C4-2B (cell line): Measurements from ENCODE around the gene LRRC8C.

Experiments
- ZFX ChIP-seq: fragments of 450-650 bp; IDR thresholded peaks from 2 replicates; pipeline ENCODE4 v1.6.1; 2017
- TF ChIP-seq, protein P1 (sequence below): fragments of 450-650 bp; conservative IDR thresholded peaks from 2 replicates; pipeline ENCODE4 v1.5.1; 2017; ENCODE audit warnings: mild to moderate bottlenecking

DNA sequence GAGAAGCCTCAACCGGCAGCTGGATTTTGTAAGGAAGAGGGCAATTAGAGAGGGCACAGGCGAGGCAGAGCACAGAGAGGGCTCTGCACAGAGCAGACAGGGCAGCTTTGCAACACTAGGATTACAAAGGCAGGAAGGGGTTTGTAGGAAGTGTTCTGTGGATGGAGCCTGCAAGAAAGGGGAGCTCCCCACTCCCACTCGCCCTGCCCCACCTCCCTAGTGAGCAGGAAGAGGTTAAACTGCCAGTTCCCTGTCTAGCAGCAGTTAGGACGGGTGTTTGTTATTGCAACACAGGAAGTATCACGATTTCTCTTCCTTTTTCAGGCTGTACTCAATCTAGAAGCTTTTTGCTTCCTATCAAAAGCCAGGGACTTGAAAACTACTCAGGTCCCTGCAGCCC lies 124.6 kb downstream of the LRRC8C start:
- TF ChIP-seq, protein P1, sequence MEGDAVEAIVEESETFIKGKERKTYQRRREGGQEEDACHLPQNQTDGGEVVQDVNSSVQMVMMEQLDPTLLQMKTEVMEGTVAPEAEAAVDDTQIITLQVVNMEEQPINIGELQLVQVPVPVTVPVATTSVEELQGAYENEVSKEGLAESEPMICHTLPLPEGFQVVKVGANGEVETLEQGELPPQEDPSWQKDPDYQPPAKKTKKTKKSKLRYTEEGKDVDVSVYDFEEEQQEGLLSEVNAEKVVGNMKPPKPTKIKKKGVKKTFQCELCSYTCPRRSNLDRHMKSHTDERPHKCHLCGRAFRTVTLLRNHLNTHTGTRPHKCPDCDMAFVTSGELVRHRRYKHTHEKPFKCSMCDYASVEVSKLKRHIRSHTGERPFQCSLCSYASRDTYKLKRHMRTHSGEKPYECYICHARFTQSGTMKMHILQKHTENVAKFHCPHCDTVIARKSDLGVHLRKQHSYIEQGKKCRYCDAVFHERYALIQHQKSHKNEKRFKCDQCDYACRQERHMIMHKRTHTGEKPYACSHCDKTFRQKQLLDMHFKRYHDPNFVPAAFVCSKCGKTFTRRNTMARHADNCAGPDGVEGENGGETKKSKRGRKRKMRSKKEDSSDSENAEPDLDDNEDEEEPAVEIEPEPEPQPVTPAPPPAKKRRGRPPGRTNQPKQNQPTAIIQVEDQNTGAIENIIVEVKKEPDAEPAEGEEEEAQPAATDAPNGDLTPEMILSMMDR, result no peak
- no peak for TF ChIP-seq ZFX
